Activated CD8-positive, alpha-beta memory T cell treated with anti-CD3 and anti-CD28 coated beads, Interleukin-2, amount 10 ng/mL, durations not matched to agents 7 days and 5 days (primary cell): Measurements from ENCODE around the gene ALPG. TPM values are rescaled to one million over a fixed set of nuclear protein-coding genes. Genes with fewer than 3 reads are reported as not detected.
"Not testable (repeated sequence)": the region's sequence is repeated elsewhere in the genome, so short reads cannot be mapped to it uniquely, and the experiment has no call there.

Source experiments
- ATAC-seq: fragments of 150-1000 bp; cut with Tn5 transposase; one replicate; pipeline ENCODE4 v1.10.0; 2021; ENCODE audit warnings: moderate library complexity
- CTCF ChIA-PET: fragments of 350-600 bp; sonication (Branson Sonifier 250); formaldehyde crosslinking; loops from one replicate; lab custom pipeline; 2021; ENCODE audit warnings: antibody characterized with exemption; lab: Charles Lee
- DNase-seq: peaks from one replicate; pipeline ENCODE4 v3.0.0-alpha.2; 2020
- H3K27ac Mint-ChIP-seq: one replicate; pipeline ENCODE4 v1.8.0; 2021; ENCODE audit warnings: mild to moderate bottlenecking, mixed read lengths
- H3K27me3 Mint-ChIP-seq: one replicate; pipeline ENCODE4 v1.8.0; 2021; ENCODE audit warnings: mixed read lengths
- H3K36me3 Mint-ChIP-seq: one replicate; pipeline ENCODE4 v1.8.0; 2021; ENCODE audit warnings: mild to moderate bottlenecking, mixed read lengths
- H3K4me1 Mint-ChIP-seq: one replicate; pipeline ENCODE4 v1.8.0; 2021; ENCODE audit warnings: mixed read lengths
- H3K4me3 Mint-ChIP-seq: one replicate; pipeline ENCODE4 v1.8.0; 2021; ENCODE audit warnings: mild to moderate bottlenecking, moderate library complexity, mixed read lengths
- H3K9me3 Mint-ChIP-seq: one replicate; pipeline ENCODE4 v1.8.0; 2022; ENCODE audit warnings: low read depth, mixed read lengths
- total RNA-seq, 2 experiments: library from RNA; stranded (reverse); gene quantifications; one replicate each; pipeline ENCODE4 v1.2.3, GENCODE V29; 2021

Gene ALPG
- total RNA-seq, 2 experiments from 2014 or later = not detected

DNA sequence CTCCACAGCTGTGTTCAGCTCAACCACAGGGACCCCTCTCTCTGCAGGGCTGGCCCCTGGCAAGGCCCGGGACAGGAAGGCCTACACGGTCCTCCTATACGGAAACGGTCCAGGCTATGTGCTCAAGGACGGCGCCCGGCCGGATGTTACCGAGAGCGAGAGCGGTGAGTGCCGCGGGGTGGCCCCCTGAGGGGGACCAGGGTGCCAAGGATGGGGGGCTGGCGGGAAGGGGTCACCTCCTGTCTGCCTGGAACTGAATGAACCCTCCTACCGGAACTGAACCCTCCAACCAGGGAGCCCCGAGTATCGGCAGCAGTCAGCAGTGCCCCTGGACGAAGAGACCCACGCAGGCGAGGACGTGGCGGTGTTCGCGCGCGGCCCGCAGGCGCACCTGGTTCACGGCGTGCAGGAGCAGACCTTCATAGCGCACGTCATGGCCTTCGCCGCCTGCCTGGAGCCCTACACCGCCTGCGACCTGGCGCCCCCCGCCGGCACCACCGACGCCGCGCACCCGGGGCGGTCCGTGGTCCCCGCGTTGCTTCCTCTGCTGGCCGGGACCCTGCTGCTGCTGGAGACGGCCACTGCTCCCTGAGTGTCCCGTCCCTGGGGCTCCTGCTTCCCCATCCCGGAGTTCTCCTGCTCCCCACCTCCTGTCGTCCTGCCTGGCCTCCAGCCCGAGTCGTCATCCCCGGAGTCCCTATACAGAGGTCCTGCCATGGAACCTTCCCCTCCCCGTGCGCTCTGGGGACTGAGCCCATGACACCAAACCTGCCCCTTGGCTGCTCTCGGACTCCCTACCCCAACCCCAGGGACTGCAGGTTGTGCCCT lies 25.2 kb upstream of the ALPG start:
- H3K4me3 Mint-ChIP-seq, H3K9me3 Mint-ChIP-seq, H3K27ac Mint-ChIP-seq, H3K4me1 Mint-ChIP-seq, CTCF ChIA-PET, DNase-seq, H3K36me3 Mint-ChIP-seq: not testable (repeated sequence)
- ATAC-seq = peak; percentile 66
- H3K27me3 Mint-ChIP-seq = peaks cover 41% of the 10 kb centered on the region

DNA sequence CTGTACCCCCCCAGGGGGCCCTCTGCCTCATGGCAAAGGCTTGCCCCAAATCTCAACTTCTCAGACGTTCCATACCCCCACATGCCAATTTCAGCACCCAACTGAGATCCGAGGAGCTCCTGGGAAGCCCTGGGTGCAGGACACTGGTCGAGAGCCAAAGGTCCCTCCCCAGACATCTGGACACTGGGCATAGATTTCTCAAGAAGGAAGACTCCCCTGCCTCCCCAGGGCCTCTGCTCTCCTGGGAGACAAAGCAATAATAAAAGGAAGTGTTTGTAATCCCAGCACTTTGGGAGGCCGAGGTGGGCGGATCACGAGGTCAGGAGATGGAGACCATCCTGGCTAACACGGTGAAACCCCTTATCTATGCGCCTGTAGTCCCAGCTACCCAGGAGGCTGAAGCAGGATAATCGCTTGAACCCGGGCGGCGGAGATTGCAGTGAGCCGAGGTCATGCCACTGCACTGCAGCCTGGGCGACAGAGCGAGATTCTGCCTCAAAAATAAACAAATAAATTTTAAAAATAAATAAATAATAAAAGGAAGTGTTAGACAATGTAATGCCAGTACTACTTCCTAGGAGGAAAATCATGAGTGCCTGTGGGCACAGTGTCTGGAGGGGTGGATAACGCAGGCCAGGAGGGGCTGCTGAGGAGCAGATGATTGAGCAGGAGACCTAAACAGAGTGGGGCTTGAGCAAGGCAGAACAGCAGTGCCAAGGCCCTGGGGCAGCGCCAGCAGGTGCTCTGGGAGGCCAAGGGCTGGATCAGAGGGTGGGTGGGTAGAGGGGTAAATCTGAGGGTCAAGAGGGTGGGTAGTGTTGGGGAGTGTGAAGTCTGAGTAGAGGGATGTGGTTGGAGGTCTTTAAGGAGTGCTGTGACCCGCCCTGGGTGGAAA lies 24.1 kb upstream of the ALPG start:
- peaks cover 50% of the 10 kb centered on the region for H3K27me3 Mint-ChIP-seq
- DNase-seq (no peak), ATAC-seq (no peak)
- H3K36me3 Mint-ChIP-seq = no peaks in the 10 kb centered on the region
- no peak overlapping the region for H3K4me3 Mint-ChIP-seq
- H3K4me1 Mint-ChIP-seq = no peaks in the 10 kb centered on the region
- CTCF ChIA-PET = no interaction called here
- H3K27ac Mint-ChIP-seq = no peak overlapping the region
- no peaks in the 10 kb centered on the region for H3K9me3 Mint-ChIP-seq

DNA sequence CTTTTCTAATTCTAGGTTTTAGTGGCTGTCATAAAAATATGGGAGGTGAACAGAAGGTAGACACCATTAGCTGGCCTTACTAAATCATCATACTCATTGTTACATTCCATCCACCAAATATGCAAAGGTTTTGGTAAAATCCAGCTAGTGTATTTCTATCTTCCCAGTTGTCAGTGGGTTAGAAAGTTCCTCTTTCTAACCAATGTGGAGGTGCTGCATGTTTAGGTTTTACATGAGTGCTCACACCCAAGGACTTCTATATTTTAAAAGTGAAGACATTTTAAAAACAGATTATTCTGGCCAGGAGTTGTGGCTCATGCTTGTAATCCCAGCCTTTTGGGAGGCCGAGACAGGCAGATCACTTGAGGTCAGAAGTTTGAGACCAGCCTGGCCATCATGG lies 22.2 kb upstream of the ALPG start:
- H3K4me3 Mint-ChIP-seq = no peak overlapping the region
- CTCF ChIA-PET = no interaction called here

DNA sequence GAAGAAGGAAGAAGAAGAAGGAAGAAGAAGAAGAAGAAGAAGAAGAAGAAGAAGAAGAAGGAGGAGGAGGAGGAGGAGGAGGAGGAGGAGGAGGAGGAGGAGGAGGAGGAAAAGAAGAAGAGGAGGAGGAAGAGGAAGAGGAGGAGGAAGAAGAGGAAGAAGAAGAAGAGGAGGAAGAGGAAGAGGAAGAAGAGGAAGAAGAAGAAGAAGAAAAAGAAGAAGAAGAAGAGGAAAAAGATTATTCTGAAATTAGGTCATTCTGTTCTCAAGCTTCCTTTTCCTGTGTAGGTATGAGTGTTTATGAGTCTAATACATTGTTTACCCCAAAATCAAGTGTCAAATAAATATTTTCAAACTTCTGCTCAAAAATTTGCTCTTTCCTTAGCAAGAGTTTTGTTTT lies 21.6 kb upstream of the ALPG start:
- H3K36me3 Mint-ChIP-seq, H3K27ac Mint-ChIP-seq, CTCF ChIA-PET, DNase-seq, ATAC-seq, H3K4me1 Mint-ChIP-seq, H3K9me3 Mint-ChIP-seq, H3K4me3 Mint-ChIP-seq: not testable (repeated sequence)
- H3K27me3 Mint-ChIP-seq = peaks cover 63% of the 10 kb centered on the region

More for the DNA sequence above, 22.2 kb upstream of the ALPG start:
- DNase-seq = no peak
- Mint-ChIP-seq H3K4me1 (no peaks in the 10 kb centered on the region), H3K9me3 (no peaks in the 10 kb centered on the region), H3K27me3 (peaks cover 57% of the 10 kb centered on the region), H3K27ac (no peak overlapping the region), H3K36me3 (no peaks in the 10 kb centered on the region)
- no peak for ATAC-seq

DNA sequence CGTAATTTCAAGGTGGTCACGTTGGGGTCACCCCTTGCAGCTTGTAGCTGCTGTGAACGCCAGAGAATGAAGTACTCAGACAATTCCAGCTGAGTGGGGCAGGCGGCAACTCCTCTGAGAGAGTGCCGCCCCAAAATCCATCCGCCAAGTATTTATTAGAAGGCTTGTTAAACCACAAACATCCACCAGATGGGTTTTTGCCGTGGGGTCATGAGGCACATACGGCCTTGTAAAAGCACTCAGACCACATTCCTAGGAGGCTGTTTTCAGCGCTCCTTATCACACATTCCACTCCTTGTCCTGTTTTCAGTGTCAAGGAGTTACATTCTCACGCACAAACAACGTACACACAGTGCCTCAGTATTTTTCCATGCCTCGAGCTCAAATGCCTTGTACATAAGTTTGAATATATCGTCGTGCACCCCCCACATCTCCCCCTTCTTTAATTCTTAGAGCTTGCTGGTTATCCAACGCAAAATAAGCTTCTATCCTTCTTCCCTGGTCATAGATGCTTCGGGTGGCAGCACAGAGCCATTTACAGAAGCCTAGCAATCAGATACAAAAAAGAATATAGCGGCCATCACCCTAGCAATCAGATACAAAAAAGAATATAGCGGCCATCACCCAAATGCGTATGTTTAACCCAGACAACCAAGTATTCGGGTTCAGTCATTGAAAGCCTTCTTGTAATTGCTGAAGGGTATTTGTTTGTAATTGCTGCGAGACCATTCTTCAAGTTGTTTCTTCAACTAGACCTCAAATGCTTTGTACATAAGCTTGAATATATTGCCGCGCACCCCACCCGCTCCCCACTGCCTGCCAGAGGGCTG lies 20.8 kb upstream of the ALPG start:
- DNase-seq = no peak
- CTCF ChIA-PET = no interaction called here
- peaks cover 69% of the 10 kb centered on the region for H3K27me3 Mint-ChIP-seq
- H3K4me3 Mint-ChIP-seq = no peak overlapping the region
- no peaks in the 10 kb centered on the region for H3K4me1 Mint-ChIP-seq
- no peaks in the 10 kb centered on the region for H3K36me3 Mint-ChIP-seq
- H3K9me3 Mint-ChIP-seq = no peaks in the 10 kb centered on the region
- H3K27ac Mint-ChIP-seq = no peak overlapping the region
- ATAC-seq = no peak

DNA sequence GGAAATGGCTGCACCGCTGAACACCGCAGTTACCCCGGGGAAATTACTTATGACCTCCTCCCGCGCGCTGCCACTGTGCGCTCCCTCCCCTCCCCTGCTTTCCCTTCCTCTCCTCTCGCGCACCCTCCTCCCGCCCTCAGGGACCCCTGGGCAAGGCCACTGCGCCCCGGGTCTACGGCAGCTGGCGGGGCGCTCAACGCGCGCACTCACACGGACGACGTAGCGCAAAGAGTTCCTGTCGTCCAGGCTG lies 20.2 kb upstream of the ALPG start:
- H3K27ac Mint-ChIP-seq = no peak overlapping the region
- no peak for ATAC-seq
- H3K36me3 Mint-ChIP-seq = no peaks in the 10 kb centered on the region
- H3K27me3 Mint-ChIP-seq = peaks cover 72% of the 10 kb centered on the region
- DNase-seq = no peak
- H3K9me3 Mint-ChIP-seq = no peaks in the 10 kb centered on the region
- CTCF ChIA-PET = no interaction called here
- no peak overlapping the region for H3K4me3 Mint-ChIP-seq
- no peaks in the 10 kb centered on the region for H3K4me1 Mint-ChIP-seq

DNA sequence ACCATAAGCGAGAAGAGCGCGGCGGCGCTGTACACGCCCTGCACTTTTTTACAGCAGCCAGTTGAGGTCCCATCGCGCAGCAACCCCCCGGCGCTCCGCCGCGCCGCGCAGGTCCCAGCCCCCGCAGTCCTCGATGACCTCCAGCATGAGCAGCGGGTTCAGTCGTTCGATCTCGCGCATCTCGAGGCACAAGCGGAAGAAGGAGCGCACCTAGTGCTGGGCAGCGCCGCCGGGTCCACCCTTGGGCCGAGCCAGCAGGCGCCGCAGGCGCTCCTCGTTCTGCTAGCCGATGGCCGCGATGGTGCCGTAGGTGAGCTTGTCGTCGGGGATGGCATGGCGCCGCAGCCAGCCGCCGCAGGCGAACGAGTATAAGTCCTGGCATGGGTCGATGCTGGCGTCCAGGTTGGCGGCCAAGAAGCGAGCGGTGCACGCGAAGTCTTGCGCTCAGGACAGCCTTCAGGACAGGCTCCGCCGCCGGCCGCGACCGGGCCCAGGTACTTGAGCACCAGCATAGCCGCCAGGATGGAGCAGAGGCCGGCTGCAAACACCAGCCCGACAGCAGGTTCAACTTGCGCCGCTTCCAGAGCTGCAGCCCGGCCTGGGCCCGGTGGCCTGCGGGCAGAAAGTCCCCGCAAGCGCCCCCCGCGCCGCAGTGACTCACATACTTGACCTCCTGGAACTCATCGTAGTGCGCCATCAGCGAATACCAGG lies 19.7 kb upstream of the ALPG start:
- no peak overlapping the region for H3K27ac Mint-ChIP-seq
- no peak for DNase-seq
- no peak overlapping the region for H3K4me3 Mint-ChIP-seq
- no peaks in the 10 kb centered on the region for H3K36me3 Mint-ChIP-seq
- H3K9me3 Mint-ChIP-seq = no peaks in the 10 kb centered on the region
- no peak for ATAC-seq
- peaks cover 71% of the 10 kb centered on the region for H3K27me3 Mint-ChIP-seq
- CTCF ChIA-PET = no interaction called here
- H3K4me1 Mint-ChIP-seq = no peaks in the 10 kb centered on the region

DNA sequence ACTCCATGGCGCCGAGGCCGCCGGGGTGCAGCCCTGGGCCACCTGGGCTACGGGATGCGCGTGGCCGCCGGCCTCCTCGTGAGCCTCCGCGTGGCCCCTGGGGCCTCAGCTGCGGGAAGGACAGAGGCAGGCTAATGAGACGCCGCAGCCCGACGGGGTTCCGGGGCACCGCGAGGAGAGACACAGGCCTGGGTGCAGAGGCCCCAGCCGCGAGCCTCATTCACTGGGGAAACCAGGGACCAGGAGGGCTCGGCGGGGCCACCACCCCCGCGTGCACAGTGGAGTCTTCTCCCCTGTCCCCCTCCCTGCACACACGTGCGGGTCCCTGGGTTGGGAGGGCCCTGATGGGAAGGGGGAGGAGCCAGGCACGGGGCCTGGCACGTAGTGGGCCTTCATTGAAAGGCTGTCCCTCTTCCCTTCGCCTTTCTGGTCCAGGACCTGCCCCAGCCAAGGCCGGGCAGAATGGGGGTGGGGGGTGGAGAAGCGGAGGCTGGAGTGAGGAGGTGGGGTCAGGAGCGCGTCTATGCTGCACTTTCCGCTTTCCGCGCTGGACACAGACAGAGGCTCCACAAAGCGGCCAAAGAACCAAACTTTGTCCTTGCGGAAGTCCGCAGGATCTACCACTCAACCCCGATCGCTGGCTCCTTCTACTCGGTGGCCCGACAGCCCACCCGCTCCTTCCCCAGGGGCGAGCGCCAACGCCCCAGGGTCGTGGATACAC lies 19.0 kb upstream of the ALPG start:
- no peak for DNase-seq
- Mint-ChIP-seq H3K36me3 (no peaks in the 10 kb centered on the region), H3K27me3 (peaks cover 70% of the 10 kb centered on the region), H3K4me1 (no peaks in the 10 kb centered on the region), H3K27ac (no peak overlapping the region), H3K4me3 (no peak overlapping the region), H3K9me3 (no peaks in the 10 kb centered on the region)
- ATAC-seq = no peak
- CTCF ChIA-PET = no interaction called here

DNA sequence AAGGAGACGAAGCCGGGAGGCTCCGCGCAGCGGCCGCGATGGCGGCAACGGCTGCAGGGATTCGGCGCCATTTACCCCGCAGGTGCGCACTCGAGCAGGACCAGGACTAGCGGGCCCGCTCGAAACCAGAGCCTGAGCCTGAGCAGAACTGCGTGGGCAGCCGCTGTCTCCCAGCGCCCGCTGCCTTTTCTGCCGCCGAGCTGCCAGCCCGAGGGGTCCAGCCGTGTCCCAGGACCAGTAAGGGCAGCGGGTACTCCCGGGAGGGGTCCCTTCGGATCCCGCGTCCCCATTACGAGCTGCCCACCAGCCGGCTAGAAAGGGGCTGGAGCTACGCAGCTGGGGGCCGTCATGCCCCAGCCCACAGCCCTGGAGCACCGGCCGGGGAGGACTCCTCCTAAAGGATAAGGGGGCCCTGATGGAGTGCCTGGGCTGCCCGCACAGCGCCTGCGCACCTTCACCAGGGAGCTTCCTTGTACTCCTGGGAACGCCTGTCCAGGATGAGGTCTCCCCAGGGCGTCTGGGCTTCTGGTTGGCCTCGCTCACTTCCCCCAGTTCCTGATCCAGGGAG lies 18.2 kb upstream of the ALPG start:
- Mint-ChIP-seq H3K27me3 (peaks cover 64% of the 10 kb centered on the region), H3K4me3 (no peak overlapping the region), H3K9me3 (no peaks in the 10 kb centered on the region), H3K36me3 (no peaks in the 10 kb centered on the region), H3K27ac (no peak overlapping the region), H3K4me1 (no peaks in the 10 kb centered on the region)
- CTCF ChIA-PET = no interaction called here
- ATAC-seq (no peak), DNase-seq (no peak)

DNA sequence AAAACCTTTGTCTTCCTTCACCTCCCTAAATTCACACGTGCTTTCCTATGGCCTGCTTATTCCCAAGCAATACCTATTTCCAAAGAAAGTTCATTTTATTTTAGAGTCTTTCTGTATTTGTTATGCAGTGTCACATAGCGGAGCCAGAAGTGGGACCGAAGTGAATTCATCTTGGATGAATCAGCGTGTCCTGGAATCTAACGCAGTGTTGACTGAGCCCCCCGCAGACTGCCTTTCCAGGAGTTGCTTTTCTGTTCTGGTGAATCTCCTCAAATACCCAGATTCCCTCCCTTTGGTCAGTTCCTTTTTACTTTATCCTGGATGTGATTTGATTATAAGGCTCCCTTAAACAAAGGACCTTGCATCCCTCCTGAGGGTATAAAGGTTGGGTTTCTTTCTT lies 17.3 kb upstream of the ALPG start:
- Mint-ChIP-seq H3K4me3 (no peak overlapping the region), H3K27ac (no peak overlapping the region), H3K4me1 (no peaks in the 10 kb centered on the region), H3K27me3 (peaks cover 60% of the 10 kb centered on the region), H3K36me3 (no peaks in the 10 kb centered on the region), H3K9me3 (no peaks in the 10 kb centered on the region)
- no peak for ATAC-seq
- no peak for DNase-seq
- CTCF ChIA-PET = no interaction called here

DNA sequence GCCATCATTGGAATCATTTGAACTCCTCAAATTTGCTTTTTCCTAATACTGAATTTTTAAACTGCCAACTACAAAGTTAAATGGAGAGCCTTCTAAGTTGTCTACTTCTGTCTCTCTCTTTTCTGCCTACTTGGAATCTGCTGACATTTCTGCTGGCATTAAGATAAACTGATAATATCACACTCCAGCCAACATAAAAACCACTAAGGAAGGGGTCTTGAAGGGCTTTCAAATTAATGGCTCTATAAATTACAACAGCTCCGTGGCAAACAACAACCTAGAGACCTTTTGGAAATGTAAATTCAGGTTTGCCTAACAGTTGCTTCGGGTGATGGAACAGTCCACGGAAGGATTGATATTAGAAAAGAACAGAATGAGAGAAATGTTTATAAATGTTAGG lies 16.0 kb upstream of the ALPG start:
- peaks cover 52% of the 10 kb centered on the region for H3K27me3 Mint-ChIP-seq
- H3K4me1 Mint-ChIP-seq = peaks cover 2% of the 10 kb centered on the region
- no peaks in the 10 kb centered on the region for H3K9me3 Mint-ChIP-seq
- DNase-seq = no peak
- ATAC-seq = no peak
- CTCF ChIA-PET = no interaction called here
- no peak overlapping the region for H3K4me3 Mint-ChIP-seq
- no peaks in the 10 kb centered on the region for H3K36me3 Mint-ChIP-seq
- H3K27ac Mint-ChIP-seq = no peak overlapping the region

DNA sequence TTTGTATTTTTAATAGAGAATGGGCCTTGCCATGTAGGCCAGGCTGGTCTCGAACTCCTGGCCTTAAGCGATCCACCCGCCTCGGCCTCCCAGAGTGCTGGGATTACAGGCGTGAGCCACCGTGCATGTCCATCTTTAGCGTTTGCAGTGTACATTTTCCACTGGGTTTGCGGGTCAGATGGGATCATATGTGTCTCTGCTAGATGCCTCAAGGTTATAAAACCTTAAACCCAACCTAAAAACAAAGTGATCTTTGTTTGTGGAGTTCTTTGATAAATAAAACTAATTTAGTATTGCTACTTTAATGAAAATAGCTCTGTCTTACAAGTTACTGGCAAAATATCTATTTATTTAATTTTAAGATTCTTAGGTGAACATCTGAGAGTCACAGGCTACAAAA lies 13.1 kb upstream of the ALPG start:
- Mint-ChIP-seq H3K27me3 (peaks cover 44% of the 10 kb centered on the region), H3K4me1 (peaks cover 2% of the 10 kb centered on the region), H3K36me3 (no peaks in the 10 kb centered on the region), H3K4me3 (no peak overlapping the region), H3K9me3 (no peaks in the 10 kb centered on the region), H3K27ac (no peak overlapping the region)
- CTCF ChIA-PET = no interaction called here
- DNase-seq (no peak), ATAC-seq (no peak)
